GM18517 (cell line): ENCODE data around the gene MYADML2.
"Not testable (repeated sequence)": the region's sequence is repeated elsewhere in the genome, so short reads cannot be mapped to it uniquely, and the experiment has no call there.

Source experiments
- ATAC-seq: cut with Tn5 transposase; IDR thresholded peaks from one replicate; pipeline ENCODE4 v1.9.1; 2021; ENCODE audit warnings: mild to moderate bottlenecking, moderate library complexity; ENCODE audit not compliant: unreplicated experiment

The MYADML2 gene

GRCh38 chr17:81959362-81960129, 12.5 kb upstream of the MYADML2 start:
- no peak for ATAC-seq

- no peak for ATAC-seq
Observed at GRCh38 chr17:81958633-81959342, 11.8 kb upstream of the MYADML2 start.

- no peak for ATAC-seq
Observed at GRCh38 chr17:81957691-81958432, 10.8 kb upstream of the MYADML2 start.

DNA sequence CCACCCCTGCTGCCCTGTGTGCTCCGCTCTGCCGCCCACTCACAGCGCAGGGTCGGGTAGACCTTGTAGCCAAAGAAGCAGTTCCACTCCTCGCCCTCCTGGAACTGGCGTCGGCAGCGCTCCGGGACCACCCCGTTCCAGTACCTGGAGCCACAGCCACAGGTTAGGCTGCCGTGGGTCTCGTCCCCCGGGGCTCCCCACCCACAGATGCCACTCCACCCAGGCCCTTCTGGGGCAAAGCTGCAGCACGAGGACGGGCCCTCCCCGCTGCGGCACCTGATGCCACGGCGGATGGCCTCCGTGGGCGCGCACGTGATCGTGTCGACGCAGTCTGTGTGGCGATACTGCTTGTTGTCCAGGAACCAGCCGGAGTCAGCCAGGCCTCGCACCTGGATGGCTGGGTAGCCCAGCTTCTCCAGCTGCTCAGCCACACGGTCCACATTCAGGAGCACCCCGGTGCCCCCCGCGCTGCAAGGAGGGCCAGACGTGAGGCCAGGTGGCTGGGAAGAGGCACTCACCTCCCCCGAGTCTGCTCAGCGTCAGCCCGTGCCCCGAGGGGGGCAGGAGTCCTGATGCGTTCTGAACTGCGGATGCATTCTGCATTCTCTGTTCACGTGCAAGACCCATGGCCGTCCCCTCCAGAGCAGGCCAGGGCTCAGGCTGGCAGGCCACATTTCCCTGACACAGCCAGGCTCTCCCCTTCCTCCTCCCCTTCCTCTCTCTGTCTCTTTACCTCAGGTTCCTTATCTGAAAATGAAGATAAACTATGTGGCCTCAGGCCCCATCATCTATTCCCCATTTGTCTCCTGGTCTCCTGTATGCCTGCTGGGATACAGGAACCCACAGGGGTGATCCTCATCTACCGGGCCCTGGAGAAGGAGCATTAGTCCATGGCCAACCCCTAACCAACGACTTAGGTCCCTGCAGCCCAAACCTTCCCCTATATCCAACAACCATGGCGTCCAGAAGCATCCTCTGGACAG, 9.9 kb upstream of the MYADML2 start:
- no peak for ATAC-seq

DNA sequence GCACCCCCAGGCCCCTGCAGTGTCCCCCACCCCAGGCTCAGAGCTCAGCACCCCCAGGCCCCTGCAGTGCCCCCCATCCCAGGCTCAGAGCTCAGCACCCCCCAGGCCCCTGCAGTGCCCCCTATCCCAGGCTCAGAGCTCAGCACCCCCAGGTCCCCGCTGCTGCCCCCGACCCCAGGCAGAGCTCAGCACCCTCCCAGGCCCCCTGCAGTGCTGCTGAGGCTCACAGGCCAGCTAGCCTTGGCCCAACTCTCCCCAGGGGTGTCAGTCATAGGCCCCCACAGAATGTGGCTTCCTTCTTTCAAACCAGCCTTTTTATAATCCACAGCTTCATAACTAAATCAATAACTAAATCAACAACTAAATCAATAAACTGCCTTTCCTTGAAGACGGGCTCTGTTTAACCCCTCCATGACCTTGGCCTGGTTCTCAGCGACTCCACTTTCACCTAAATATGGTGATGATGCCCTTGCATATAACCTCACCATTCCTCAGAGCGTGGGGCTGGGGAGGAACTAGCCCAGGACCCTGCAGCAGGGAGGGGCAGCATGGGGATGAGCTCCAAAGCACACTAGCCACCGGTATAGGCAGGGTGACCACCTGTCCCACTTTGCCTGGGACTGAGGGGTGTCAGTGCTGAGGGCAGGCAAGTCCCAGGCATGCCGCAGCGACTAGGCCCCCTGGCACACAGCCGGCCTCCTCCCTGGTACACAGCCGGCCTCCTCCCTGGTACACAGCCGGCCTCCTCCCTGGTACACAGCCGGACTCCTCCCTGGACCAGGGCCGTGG, 8.9 kb upstream of the MYADML2 start:
- no peak for ATAC-seq

DNA sequence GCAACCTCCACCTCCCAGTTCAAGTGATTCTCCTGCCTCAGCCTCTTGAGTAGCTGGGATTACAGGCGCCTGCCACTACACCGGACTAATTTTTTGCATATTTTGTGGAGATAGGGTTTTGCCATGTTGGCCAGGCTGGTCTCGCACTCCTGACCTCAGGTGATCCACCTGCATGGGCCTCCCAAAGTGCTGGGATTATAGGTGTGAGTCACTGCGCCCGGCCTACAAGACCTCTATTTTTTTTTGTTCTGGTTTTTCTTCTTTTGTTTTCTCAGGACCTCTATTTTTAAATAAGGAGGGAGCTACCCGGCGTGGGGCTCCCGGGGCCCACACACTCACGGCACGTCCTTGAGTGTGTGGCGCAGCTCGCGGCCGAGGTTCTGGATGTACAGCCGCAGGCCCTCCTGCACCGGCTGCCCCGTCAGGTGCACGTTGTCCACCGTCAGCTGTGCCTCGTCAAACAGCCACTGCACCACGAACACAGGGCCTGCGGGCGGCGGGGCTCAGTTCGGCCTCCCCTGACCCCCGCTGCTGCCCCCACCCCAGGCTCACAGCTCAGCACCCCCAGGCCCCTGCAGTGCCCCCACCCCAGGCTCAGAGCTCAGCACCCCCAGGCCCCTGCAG, 8.1 kb upstream of the MYADML2 start:
- ATAC-seq: no peak

- no peak for ATAC-seq
Observed at GRCh38 chr17:81954131-81955057, 7.4 kb upstream of the MYADML2 start.

- not testable (repeated sequence) for ATAC-seq
Observed at GRCh38 chr17:81953443-81953842, 6.4 kb upstream of the MYADML2 start.

DNA sequence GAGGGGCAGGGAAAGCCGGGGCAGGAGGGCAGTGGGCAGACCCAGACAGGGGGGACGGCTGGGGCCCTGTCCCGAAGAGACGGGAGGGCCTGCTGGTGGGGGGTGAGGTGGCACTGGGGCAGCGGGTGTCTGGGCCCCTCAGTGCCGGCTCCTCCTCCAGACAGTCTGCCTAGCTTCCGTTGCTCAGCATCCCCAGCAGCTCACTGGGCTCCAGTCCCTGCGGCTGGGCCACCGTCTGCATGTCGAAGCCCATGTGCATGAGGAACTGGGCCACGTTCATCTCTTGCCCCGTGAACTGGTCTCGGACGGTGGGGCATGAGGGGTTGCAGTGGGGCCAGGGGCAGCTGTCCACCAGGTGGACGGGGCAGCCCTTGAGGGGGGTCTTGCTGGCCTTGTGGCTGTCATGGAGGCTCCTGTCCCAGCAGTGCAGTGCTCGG, 5.8 kb upstream of the MYADML2 start:
- ATAC-seq: no peak

DNA sequence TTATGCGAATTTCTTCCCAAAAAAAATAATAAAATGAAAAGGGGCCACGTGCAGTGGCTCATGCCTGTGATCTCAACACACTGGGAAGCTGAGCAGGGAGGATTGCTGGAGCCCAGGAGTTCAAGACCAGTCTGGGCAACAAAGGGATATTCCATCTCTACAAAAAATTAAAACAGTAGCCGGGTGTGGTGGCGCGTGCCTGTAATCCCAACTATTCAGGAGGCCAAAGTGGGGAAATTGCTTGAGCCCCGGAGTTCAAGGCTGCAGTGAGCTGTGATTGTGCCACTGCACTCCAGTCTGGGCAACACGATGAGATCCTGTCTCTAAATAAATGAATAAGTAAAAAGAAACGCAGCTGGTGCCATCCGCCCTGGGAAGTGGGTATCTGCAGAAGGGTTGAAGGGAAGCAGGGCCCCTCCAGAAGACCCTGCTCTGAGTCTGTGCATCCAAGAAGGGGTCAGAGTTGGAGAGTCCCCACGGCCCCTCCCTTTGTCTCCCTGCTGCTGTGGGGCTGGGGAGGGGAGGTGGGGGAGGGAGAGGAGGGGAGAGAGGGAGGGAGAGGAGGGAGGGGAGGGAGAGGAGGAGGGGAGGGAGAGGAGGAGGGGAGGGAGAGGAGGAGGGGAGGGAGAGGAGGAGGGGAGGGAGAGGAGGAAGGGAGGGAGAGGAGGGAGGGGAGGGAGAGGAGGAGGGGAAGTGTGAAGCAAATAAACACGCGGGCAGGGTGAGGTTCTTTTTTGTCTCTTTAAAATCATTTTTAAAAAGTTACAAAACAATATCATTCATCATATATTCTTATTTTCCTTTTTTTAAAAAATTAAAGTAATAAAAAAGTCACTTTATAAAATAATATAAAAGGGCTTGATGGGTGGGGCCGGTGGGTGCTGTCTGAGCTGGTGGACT, 5.0 kb upstream of the MYADML2 start:
- ATAC-seq: no peak

- ATAC-seq: no peak
Observed at GRCh38 chr17:81950501-81950900, 3.5 kb upstream of the MYADML2 start.

DNA sequence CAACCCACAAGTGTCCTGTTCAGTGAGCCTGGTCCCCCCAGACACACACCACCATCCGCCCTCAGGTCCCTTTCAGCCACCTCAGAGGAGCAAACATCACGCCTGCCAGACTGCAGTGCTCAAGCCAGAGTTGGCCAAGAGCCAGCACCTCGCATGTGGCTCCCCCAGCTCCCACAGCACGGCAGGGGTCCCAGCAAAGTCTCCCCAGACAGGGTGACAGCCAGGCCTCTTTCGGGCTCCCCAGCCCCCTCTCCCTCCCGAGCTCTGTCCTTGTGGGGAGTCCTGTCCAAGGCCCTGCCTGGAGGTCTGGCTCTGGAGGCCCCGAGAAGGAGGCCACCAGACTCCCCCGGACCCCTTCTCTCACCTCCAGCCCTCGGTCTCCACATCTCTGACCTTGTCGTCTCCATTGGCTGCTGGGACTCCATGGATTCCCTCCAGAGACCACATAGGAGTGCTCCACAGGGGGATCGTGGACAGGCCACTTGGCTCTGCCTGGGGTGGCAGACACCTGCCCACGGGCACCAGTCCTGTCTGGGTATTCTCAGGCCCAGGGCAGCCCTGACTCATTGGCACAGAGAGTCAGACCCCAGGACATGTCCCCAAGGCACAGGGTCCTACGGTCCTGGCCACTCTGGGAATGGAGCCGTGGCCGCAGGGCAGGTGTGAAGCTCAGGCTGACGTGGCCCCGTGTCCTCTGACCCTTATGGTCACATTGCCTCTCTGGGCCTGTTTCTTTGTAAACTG, 1.8 kb upstream of the MYADML2 start:
- no peak for ATAC-seq

- ATAC-seq: no peak
Observed at GRCh38 chr17:81944858-81945257, 2.2 kb downstream of the MYADML2 start.

GRCh38 chr17:81942167-81942553, 4.9 kb downstream of the MYADML2 start:
- ATAC-seq: no peak

DNA sequence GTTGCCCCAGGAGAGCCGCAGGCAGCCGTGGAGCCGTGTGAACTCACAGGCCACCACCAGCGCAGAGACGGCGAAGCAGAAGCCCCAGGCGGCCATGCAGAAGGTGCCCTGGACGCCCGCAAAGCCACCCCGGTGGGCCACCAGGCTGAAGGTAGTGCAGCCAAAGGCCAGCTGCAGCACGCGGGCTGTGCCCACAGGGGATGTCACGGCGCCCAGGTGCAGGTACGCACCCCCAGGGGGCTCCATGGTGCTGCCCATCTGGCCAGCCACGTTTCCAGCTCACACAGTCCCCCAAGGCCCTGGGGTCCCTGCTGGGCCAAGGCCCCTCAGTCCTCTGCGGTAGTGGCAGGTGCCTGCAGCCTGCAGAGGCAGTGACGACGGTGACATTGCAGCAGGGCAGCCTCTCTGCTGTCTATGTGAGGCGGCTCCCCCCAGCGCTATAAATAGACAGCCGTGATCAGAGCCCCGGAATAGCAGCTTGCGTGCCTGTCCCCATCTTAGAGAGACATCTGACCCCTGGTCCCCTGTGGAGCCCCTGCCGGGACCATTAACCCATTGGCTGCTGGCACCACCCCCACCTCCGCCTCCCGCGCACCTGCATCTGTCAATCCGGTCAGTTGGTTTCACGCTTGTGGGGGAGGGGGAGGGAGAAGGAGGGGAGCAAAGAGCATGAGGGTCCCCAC, 5.4 kb downstream of the MYADML2 start:
- ATAC-seq: no peak
